ENCODE results near the gene BPNT1. TPM values are rescaled to one million over a fixed set of nuclear protein-coding genes. Genes with fewer than 3 reads are reported as not detected.

Gene BPNT1
- total RNA-seq, 4 donors from 2014 or later, result 14.4 to 26.0 (median 19.3) TPM

DNA sequence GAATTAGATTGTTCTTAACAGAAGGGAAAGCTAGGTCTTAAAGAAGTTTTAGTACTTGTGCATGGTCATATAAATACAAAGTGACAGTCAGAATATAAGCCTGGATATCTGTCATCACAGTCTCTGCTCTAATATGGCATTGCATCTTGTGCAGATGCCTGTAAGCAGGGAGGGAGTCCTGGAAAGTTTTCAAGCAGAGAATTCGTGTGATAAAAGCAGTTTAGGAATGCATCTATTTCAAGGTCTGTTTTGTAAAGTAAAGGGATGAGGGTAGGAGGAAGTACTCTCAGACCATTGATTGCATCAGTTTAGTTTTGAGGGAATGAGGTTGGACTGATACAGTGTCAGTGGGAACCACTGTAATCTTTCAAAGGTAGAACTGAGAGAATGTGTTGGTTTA lies 35.0 kb upstream of the BPNT1 start:
- 26 to 33% methylated on average over 1 of the region's 1 CpG for WGBS, 2 donors
- TF ChIP-seq POLR2A (IDR thresholded peaks at IDR 0.05), result no peak
- TF ChIP-seq, protein P1, sequence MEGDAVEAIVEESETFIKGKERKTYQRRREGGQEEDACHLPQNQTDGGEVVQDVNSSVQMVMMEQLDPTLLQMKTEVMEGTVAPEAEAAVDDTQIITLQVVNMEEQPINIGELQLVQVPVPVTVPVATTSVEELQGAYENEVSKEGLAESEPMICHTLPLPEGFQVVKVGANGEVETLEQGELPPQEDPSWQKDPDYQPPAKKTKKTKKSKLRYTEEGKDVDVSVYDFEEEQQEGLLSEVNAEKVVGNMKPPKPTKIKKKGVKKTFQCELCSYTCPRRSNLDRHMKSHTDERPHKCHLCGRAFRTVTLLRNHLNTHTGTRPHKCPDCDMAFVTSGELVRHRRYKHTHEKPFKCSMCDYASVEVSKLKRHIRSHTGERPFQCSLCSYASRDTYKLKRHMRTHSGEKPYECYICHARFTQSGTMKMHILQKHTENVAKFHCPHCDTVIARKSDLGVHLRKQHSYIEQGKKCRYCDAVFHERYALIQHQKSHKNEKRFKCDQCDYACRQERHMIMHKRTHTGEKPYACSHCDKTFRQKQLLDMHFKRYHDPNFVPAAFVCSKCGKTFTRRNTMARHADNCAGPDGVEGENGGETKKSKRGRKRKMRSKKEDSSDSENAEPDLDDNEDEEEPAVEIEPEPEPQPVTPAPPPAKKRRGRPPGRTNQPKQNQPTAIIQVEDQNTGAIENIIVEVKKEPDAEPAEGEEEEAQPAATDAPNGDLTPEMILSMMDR (IDR thresholded peaks at IDR 0.05), result no peak
- DNase-seq (ENCODE audit: low spot score in 2 of 2), result no peak
- intact Hi-C loops (cut with DNase I; ENCODE audit: low total_unique reads), result no loop called here
- H3K4me3 ChIP-seq (ENCODE audit: low read depth, poor library complexity, severe bottlenecking), result no peak overlapping the region

- TF ChIP-seq, protein P1 (IDR thresholded peaks at IDR 0.05), result no peak
- no peak for TF ChIP-seq POLR2A (IDR thresholded peaks at IDR 0.05)
- intact Hi-C loops (cut with DNase I; ENCODE audit: low total_unique reads), result no loop called here
- H3K4me3 ChIP-seq (ENCODE audit: low read depth, poor library complexity, severe bottlenecking), result no peak overlapping the region
- DNase-seq (ENCODE audit: low spot score in 2 of 2), result no peak
These were observed 34.3 kb upstream of the BPNT1 start for GRCh38 chr1:220123889-220124288.

DNA sequence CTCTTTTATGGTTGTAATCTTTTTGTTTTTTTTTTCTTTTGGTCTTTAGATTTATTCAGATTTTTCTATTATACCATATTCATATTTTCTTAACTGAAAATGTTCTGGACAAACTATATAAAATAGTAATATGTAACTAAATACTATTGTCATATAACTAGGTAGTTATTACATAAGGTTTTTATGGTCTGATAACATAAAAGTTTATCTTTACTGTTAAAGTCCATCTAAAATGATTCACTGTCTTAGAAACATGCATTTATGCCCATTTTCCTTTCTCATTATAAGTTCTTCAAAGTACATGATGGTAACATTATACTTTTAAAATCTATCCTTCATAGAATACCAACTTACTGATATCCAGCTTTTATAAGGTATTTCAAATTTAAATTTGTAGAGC lies 33.5 kb upstream of the BPNT1 start:
- no peak for TF ChIP-seq POLR2A (IDR thresholded peaks at IDR 0.05)
- TF ChIP-seq, protein P1 (IDR thresholded peaks at IDR 0.05), result no peak
- intact Hi-C loops (cut with DNase I; ENCODE audit: low total_unique reads), result no loop called here
- DNase-seq (ENCODE audit: low spot score in 2 of 2), result no peak
- H3K4me3 ChIP-seq (ENCODE audit: low read depth, poor library complexity, severe bottlenecking), result no peak overlapping the region

DNA sequence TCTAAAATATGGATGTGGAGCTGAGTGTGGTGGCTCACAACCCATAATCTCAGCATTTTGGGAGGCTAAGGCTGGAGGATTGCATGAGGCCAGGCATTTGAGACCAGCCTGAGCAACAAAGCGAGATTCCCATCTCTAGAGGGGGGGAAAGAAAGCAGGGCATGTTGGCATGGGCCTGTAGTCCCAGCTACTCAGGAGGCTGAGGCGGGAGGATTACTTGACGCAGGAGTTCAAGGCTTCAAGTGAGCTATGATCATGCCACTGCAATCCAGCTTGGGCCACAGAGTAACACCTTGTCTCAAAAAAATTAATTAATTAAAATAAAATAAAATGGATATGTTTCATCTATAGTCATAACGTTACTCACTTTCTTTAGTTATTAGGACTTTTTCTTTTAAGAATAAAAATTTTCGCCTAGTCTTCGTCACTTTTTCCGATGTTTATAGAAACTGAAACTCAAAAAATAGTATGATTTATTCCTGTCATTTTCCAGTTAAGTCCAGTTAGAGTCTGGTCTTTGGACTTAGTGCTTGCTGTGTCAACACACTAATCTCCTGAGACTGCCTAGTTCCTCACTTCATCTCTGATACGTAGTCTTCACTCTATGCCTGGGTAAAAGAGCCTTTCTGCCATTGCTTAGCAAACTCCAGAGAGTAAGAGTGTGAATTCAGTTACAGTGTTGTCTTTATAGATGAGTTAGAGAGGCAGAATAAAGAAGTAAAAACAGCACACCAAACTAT lies 32.4 kb upstream of the BPNT1 start:
- no peak overlapping the region for H3K4me3 ChIP-seq (ENCODE audit: low read depth, poor library complexity, severe bottlenecking)
- intact Hi-C loops (cut with DNase I; ENCODE audit: low total_unique reads), result no loop called here
- DNase-seq (ENCODE audit: low spot score in 2 of 2), result no peak
- 88 to 91% methylated on average over 8 of the region's 8 CpGs for WGBS, 2 donors
- TF ChIP-seq, protein P1 (IDR thresholded peaks at IDR 0.05), result no peak
- no peak for TF ChIP-seq POLR2A (IDR thresholded peaks at IDR 0.05)

GRCh38 chr1:220119043-220119512 lies 29.5 kb upstream of the BPNT1 start:
- WGBS, 2 donors, result 86 to 90% methylated on average over 6 of the region's 6 CpGs

More at GRCh38 chr1:220119043-220119512, 29.5 kb upstream of the BPNT1 start:
- no peak overlapping the region for H3K4me3 ChIP-seq (ENCODE audit: low read depth, poor library complexity, severe bottlenecking)
- intact Hi-C loops (cut with DNase I; ENCODE audit: low total_unique reads), result no loop called here
- no peak for DNase-seq (ENCODE audit: low spot score in 2 of 2)
- no peak for TF ChIP-seq POLR2A (IDR thresholded peaks at IDR 0.05)
- TF ChIP-seq, protein P1 (IDR thresholded peaks at IDR 0.05), result no peak
